HepG2 (cell line): ENCODE measurements around the gene ALPK3. TPM values are rescaled to one million over a fixed set of nuclear protein-coding genes. Genes with fewer than 3 reads are reported as not detected.

ENCODE experiments used
- ARID5B ChIP-seq: IDR thresholded peaks from 2 replicates; pipeline ENCODE4 v1.4.0; 2020; ENCODE audit warnings: mild to moderate bottlenecking, missing genetic modification reagents
- CCAR2 ChIP-seq: fragments of 200-400 bp; formaldehyde crosslinking; optimal IDR thresholded peaks from 2 replicates; pipeline ENCODE3; 2018; ENCODE audit warnings: low read depth, mild to moderate bottlenecking, low read length, moderate library complexity
- CHD2 ChIP-seq: IDR thresholded peaks from 2 replicates; pipeline ENCODE4 v1.6.1; 2011; ENCODE audit warnings: low read depth, low read length, improper control_type of control experiment
- CREB1 ChIP-seq, 2 experiments: fragments of 450-650 bp in 1 of 2; IDR thresholded peaks; 2 replicates each; pipeline ENCODE4 v1.6.1; 2016 to 2017; ENCODE audit warnings: control low read depth in 1 of 2, mild to moderate bottlenecking in 1 of 2, missing compliant biosample characterization in 1 of 2, missing genetic modification characterization in 1 of 2
- ELF3 ChIP-seq: IDR thresholded peaks from 2 replicates; pipeline ENCODE4 v1.6.1; 2016; ENCODE audit warnings: missing genetic modification reagents, missing compliant biosample characterization
- GMEB1 ChIP-seq: sonication (generic); formaldehyde crosslinking; IDR thresholded peaks from 2 replicates; pipeline ENCODE4 v1.5.1; 2020; ENCODE audit warnings: missing genetic modification reagents, mild to moderate bottlenecking, borderline replicate concordance
- JUNB ChIP-seq: sonication (generic); formaldehyde crosslinking; IDR thresholded peaks from 2 replicates; pipeline ENCODE4 v1.8.0; 2022; ENCODE audit warnings: missing genetic modification reagents, mild to moderate bottlenecking, borderline replicate concordance
- KDM4B ChIP-seq: sonication (generic); formaldehyde crosslinking; IDR thresholded peaks from 2 replicates; pipeline ENCODE4 v1.4.0; 2020; ENCODE audit warnings: missing genetic modification reagents
- NCOA5 ChIP-seq: sonication (generic); formaldehyde crosslinking; IDR thresholded peaks from 2 replicates; pipeline ENCODE4 v1.4.0; 2020; ENCODE audit warnings: missing genetic modification reagents
- PHF21A ChIP-seq: sonication (generic); formaldehyde crosslinking; IDR thresholded peaks from 2 replicates; pipeline ENCODE4 v1.5.0; 2020; ENCODE audit warnings: mild to moderate bottlenecking, missing genetic modification reagents
- SALL2 ChIP-seq: sonication (generic); formaldehyde crosslinking; IDR thresholded peaks from 2 replicates; pipeline ENCODE4 v1.8.1; 2023; ENCODE audit warnings: mild to moderate bottlenecking, missing genetic modification reagents, inconsistent platforms
- SCMH1 ChIP-seq: sonication (generic); formaldehyde crosslinking; IDR thresholded peaks from 2 replicates; pipeline ENCODE4 v1.9.0; 2021; ENCODE audit warnings: missing genetic modification reagents, mild to moderate bottlenecking, borderline replicate concordance
- SOX6 ChIP-seq, 2 experiments: fragments of 450-650 bp in 1 of 2; sonication (generic) in 1 of 2; formaldehyde crosslinking in 1 of 2; IDR thresholded peaks; 2 replicates each; pipeline versions ENCODE4 v1.4.0 to v1.6.1; 2017 to 2020; ENCODE audit warnings: antibody characterized with exemption in 1 of 2, mild to moderate bottlenecking in 1 of 2, missing genetic modification reagents in 1 of 2
- THAP7 ChIP-seq: sonication (generic); formaldehyde crosslinking; IDR thresholded peaks from 2 replicates; pipeline ENCODE4 v1.8.1; 2023; ENCODE audit warnings: mild to moderate bottlenecking, missing genetic modification reagents
- TRAFD1 ChIP-seq: sonication (generic); formaldehyde crosslinking; IDR thresholded peaks from 2 replicates; pipeline ENCODE4 v1.5.1; 2020; ENCODE audit warnings: missing genetic modification reagents, mild to moderate bottlenecking, borderline replicate concordance
- ZBTB14 ChIP-seq: sonication (generic); formaldehyde crosslinking; IDR thresholded peaks from 2 replicates; pipeline ENCODE4 v1.4.0; 2020; ENCODE audit warnings: missing genetic modification reagents
- ZKSCAN5 ChIP-seq: sonication (generic); formaldehyde crosslinking; IDR thresholded peaks from 2 replicates; pipeline ENCODE4 v1.5.1; 2020; ENCODE audit warnings: mild to moderate bottlenecking, missing genetic modification reagents
- ZNF672 ChIP-seq: sonication (generic); formaldehyde crosslinking; IDR thresholded peaks from 2 replicates; pipeline ENCODE4 v1.8.1; 2022; ENCODE audit warnings: missing genetic modification reagents
- polyA plus RNA-seq, 8 experiments: library from polyadenylated mRNA; depleted of rRNA in 3 of 8; stranded (reverse) in 7 of 8; unstranded in 1 of 8; fragments of >200 nt; fragmentation: Illumina TruSeq in 4 of 8; extraction: Trizol in 4 of 8; gene quantifications; 2 replicates each; pipeline versions ENCODE4 v1.2.1 to v1.2.3, GENCODE V29; 2011 to 2016; ENCODE audit warnings: low read depth in 4 of 8, missing spikeins in 1 of 8, mixed read lengths in 1 of 8; ENCODE audit not compliant: insufficient read depth in 1 of 8
- total RNA-seq, 5 experiments: library from RNA; depleted of rRNA; stranded (reverse); fragments of >200 nt; fragmentation: Illumina TruSeq; extraction: Trizol; gene quantifications; 2 replicates each; pipeline ENCODE4 v1.2.3, GENCODE V29; 2016; ENCODE audit warnings: low read depth in 1 of 5

Gene ALPK3
- total and polyA plus RNA-seq, 2 of the 13 experiments (the other 11 are each of a cell fraction or from before 2014, with no cell fraction given) = 0.04 to 0.42 TPM

- TF ChIP-seq ZBTB14 (CRISPR knock-in tag) = no peak
- TF ChIP-seq CREB1 (IDR thresholded peaks at IDR 0.05) = no peak
- no peak for TF ChIP-seq CREB1 (CRISPR knock-in tag; IDR thresholded peaks at IDR 0.05)
- TF ChIP-seq THAP7 (CRISPR knock-in tag) = no peak
- TF ChIP-seq ELF3 (CRISPR knock-in tag) = peak; percentile 64
- no peak for TF ChIP-seq SCMH1 (CRISPR knock-in tag)
- TF ChIP-seq ZNF672 (CRISPR knock-in tag) = no peak
- TF ChIP-seq JUNB = no peak
- no peak for TF ChIP-seq GMEB1 (CRISPR knock-in tag)
- TF ChIP-seq NCOA5 (CRISPR knock-in tag) = no peak
- no peak for TF ChIP-seq PHF21A (CRISPR knock-in tag)
- no peak for TF ChIP-seq KDM4B (CRISPR knock-in tag)
- no peak for TF ChIP-seq CCAR2
- no peak for TF ChIP-seq CHD2
- TF ChIP-seq SOX6 (IDR thresholded peaks at IDR 0.05) = no peak
- TF ChIP-seq SOX6 (CRISPR knock-in tag; IDR thresholded peaks at IDR 0.05) = no peak
- TF ChIP-seq ARID5B = peak; percentile 76
- no peak for TF ChIP-seq ZKSCAN5 (CRISPR knock-in tag)
- no peak for TF ChIP-seq TRAFD1
- no peak for TF ChIP-seq SALL2 (CRISPR knock-in tag)
These were observed 67.0 kb downstream of the ALPK3 start, which contains the start of gene SLC28A1 (continued) for GRCh38 chr15:84883916-84884781.
